HepG2 (cell line): ENCODE measurements around the gene MICALL2. TPM values are rescaled to one million over a fixed set of nuclear protein-coding genes. Genes with fewer than 3 reads are reported as not detected.

Experiments used
- ATAC-seq: fragments of 200-7000 bp; cut with Tn5 transposase; 3 replicates; pipeline ENCODE4 v1.9.1; 2020; ENCODE audit warnings: mild to moderate bottlenecking, moderate library complexity
- BruUV-seq: library from RNA; stranded (reverse); fragments of 400-500 nt; replicated peaks from 2 replicates; lab custom pipeline; 2021; lab: Mats Ljungman, UMichigan
- CTCF ChIA-PET: fragments of 300-600 bp; formaldehyde crosslinking; extraction: SDS; loops from one replicate; lab custom pipeline; 2021; ENCODE audit warnings: low total read pairs, inconsistent platforms, low intra/inter-chr PET ratio; lab: Yijun Ruan, JAX
- POLR2A ChIA-PET: fragments of 350-600 bp; sonication (Branson Sonifier 250); formaldehyde crosslinking; loops from one replicate; lab custom pipeline; 2020; ENCODE audit warnings: antibody characterized with exemption, inconsistent platforms; lab: Yijun Ruan, JAX
- DNase-seq: peaks from one replicate; pipeline ENCODE4 v3.0.0-alpha.2; 2015; ENCODE audit warnings: low spot score
- FAIRE-seq: peaks from 3 replicates; lab custom pipeline; 2011; peaks lifted over from hg19 to GRCh38; lab: Jason Lieb, UNC
- H2AFZ ChIP-seq: one replicate; pipeline ENCODE4 v1.6.1; 2011; ENCODE audit warnings: low read length, inconsistent platforms
- H3K27ac ChIP-seq: fragments of 300-600 bp; 3 replicates; pipeline ENCODE4 v1.8.0; 2011; ENCODE audit warnings: mixed run types, mild to moderate bottlenecking, mixed read lengths, low read length, inconsistent platforms; ENCODE audit not compliant: insufficient read depth; ENCODE audit errors: extremely low read length
- H3K27me3 ChIP-seq, 2 experiments: fragments of 200-600 bp in 1 of 2; 2 replicates in 1 of 2; 3 replicates in 1 of 2; pipeline versions ENCODE4 v1.6.0 to v1.8.0; 2011; ENCODE audit warnings: low read length in 2 of 2, mild to moderate bottlenecking in 2 of 2, moderate library complexity in 2 of 2, inconsistent platforms in 1 of 2; ENCODE audit not compliant: insufficient read depth in 2 of 2, control insufficient read depth in 1 of 2
- H3K36me3 ChIP-seq, 2 experiments: fragments of 200-600 bp in 1 of 2; replicated peaks in 1 of 2; 2 replicates in 1 of 2; 3 replicates in 1 of 2; pipeline versions ENCODE4 v1.5.1 to v1.8.0; 2011; ENCODE audit warnings: low read length in 2 of 2, inconsistent platforms in 1 of 2; ENCODE audit not compliant: insufficient read depth in 2 of 2, control insufficient read depth in 1 of 2
- H3K4me1 ChIP-seq: 2 replicates; pipeline ENCODE4 v1.5.1; 2012; ENCODE audit warnings: low read length, inconsistent platforms; ENCODE audit not compliant: insufficient read depth
- H3K4me2 ChIP-seq: 2 replicates; pipeline ENCODE4 v1.6.0; 2011; ENCODE audit warnings: low read depth, low read length, inconsistent platforms
- H3K4me3 ChIP-seq, 3 experiments: fragments of 200-600 bp in 1 of 3; sonication (generic), shearing (Covaris generic) in 1 of 3; replicated peaks in 1 of 3; 2 replicates each; pipeline ENCODE4 v1.5.1; 2011 to 2016; ENCODE audit warnings: low read length in 3 of 3, inconsistent platforms in 2 of 3, low read depth in 2 of 3, mild to moderate bottlenecking in 2 of 3, control low read depth in 1 of 3, mixed read lengths in 1 of 3; ENCODE audit not compliant: insufficient read depth in 1 of 3
- H3K79me2 ChIP-seq: one replicate; pipeline ENCODE4 v1.6.1; 2011; ENCODE audit warnings: low read length, inconsistent platforms; ENCODE audit not compliant: insufficient read depth
- H3K9ac ChIP-seq: 2 replicates; pipeline ENCODE4 v1.6.0; 2011; ENCODE audit warnings: mild to moderate bottlenecking, low read depth, low read length, inconsistent platforms; ENCODE audit not compliant: insufficient read depth
- H3K9me3 ChIP-seq: 2 replicates; pipeline ENCODE4 v1.5.1; 2012; ENCODE audit warnings: mild to moderate bottlenecking, low read length
- H4K20me1 ChIP-seq: 2 replicates; pipeline ENCODE4 v1.6.0; 2011; ENCODE audit warnings: inconsistent platforms, mild to moderate bottlenecking, low read length, moderate library complexity; ENCODE audit not compliant: insufficient read depth
- ARNT2 ChIP-seq: sonication (generic); formaldehyde crosslinking; IDR thresholded peaks from 2 replicates; pipeline ENCODE4 v1.8.0; 2022; ENCODE audit warnings: mild to moderate bottlenecking, low read depth, missing genetic modification reagents, moderate library complexity
- KDM5A ChIP-seq: fragments of 200-600 bp; sonication (generic); IDR thresholded peaks from 2 replicates; pipeline ENCODE4 v1.7.0; 2018; ENCODE audit warnings: antibody characterized with exemption, mild to moderate bottlenecking, low read length, borderline replicate concordance
- MAFK ChIP-seq, 2 experiments: IDR thresholded peaks in 1 of 2; conservative IDR thresholded peaks in 1 of 2; 2 replicates each; pipeline ENCODE4 v1.6.1; 2011; ENCODE audit warnings: improper control_type of control experiment in 2 of 2, low read length in 2 of 2
- MED13 ChIP-seq: sonication (generic); formaldehyde crosslinking; IDR thresholded peaks from 2 replicates; pipeline ENCODE4 v1.5.0; 2020; ENCODE audit warnings: missing genetic modification reagents
- PHF20 ChIP-seq: sonication (generic); formaldehyde crosslinking; IDR thresholded peaks from 2 replicates; pipeline ENCODE4 v1.5.0; 2020; ENCODE audit warnings: mild to moderate bottlenecking, missing genetic modification reagents
- ZBTB20 ChIP-seq: sonication (generic); formaldehyde crosslinking; IDR thresholded peaks from 2 replicates; pipeline ENCODE4 v1.8.1; 2023; ENCODE audit warnings: missing genetic modification reagents, low read depth, mild to moderate bottlenecking, borderline replicate concordance
- ZNF431 ChIP-seq: sonication (generic); formaldehyde crosslinking; IDR thresholded peaks from 2 replicates; pipeline ENCODE4 v1.9.0; 2022; ENCODE audit warnings: missing genetic modification reagents, low read depth, mild to moderate bottlenecking, borderline replicate concordance
- ZNF460 ChIP-seq: sonication (generic); formaldehyde crosslinking; IDR thresholded peaks from 2 replicates; pipeline ENCODE4 v1.5.1; 2020; ENCODE audit warnings: missing genetic modification reagents, mild to moderate bottlenecking, borderline replicate concordance
- WGBS: methylation state at CpG from one replicate; pipeline ENCODE4 v1.1.6; 2017; ENCODE audit warnings: low lambda C conversion rate; 5-methylcytosine and 5-hydroxymethylcytosine counted together
- in situ Hi-C: cut with HindIII; loops from 2 replicates; pipeline ENCODE4 v1.10.0; 2017; ENCODE audit warnings: low pct_unique_long_range_greater_than_20kb; ENCODE audit not compliant: extremely low pct_ligation_motif_present
- intact Hi-C: fragments of 100-400 bp; cut with micrococcal nuclease; formaldehyde crosslinking; loops from one replicate; pipeline ENCODE4 v1.10.0; 2022; ENCODE audit not compliant: unreplicated experiment
- polyA plus RNA-seq, 8 experiments: library from polyadenylated mRNA; depleted of rRNA in 3 of 8; stranded (reverse) in 7 of 8; unstranded in 1 of 8; fragments of >200 nt; fragmentation: Illumina TruSeq in 4 of 8; extraction: Trizol in 4 of 8; gene quantifications; 2 replicates each; pipeline versions ENCODE4 v1.2.1 to v1.2.3, GENCODE V29; 2011 to 2016; ENCODE audit warnings: low read depth in 4 of 8, missing spikeins in 1 of 8, mixed read lengths in 1 of 8; ENCODE audit not compliant: insufficient read depth in 1 of 8
- total RNA-seq, 5 experiments: library from RNA; depleted of rRNA; stranded (reverse); fragments of >200 nt; fragmentation: Illumina TruSeq; extraction: Trizol; gene quantifications; 2 replicates each; pipeline ENCODE4 v1.2.3, GENCODE V29; 2016; ENCODE audit warnings: low read depth in 1 of 5
- TF ChIP-seq, protein P1 (sequence below): sonication (generic); formaldehyde crosslinking; IDR thresholded peaks from 2 replicates; pipeline ENCODE4 v1.4.0; 2020; ENCODE audit warnings: missing genetic modification reagents
- TF ChIP-seq, protein P2 (sequence below): IDR thresholded peaks from 2 replicates; pipeline ENCODE4 v1.6.1; 2016; ENCODE audit warnings: low read depth, control low read depth

Gene MICALL2
- total and polyA plus RNA-seq, 2 of the 13 experiments (the other 11 are each of a cell fraction or from before 2014, with no cell fraction given) = 5.8 to 12.4 TPM

DNA sequence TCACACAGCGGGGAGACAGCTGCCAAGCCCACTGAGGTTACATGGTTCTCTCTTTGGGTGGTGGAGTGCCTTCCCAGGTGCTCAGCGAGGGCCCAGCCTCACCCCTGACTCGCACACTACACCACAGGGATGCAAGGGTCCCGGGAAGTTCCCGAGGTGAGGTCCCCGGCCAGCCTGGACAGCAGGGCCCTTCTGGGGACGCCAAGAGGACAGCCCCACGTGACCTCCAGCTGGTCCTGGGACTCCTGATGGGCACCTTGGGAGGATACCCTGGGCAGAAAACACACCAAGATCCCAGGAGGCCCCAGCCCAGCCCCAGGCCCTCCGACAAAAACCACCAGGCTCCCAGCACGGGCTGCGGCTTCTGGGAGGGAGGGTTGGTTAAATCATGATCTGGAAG, 8.3 kb downstream of the MICALL2 start:
- peaks cover 7% of the 10 kb centered on the region for H3K79me2 ChIP-seq
- ChIA-PET POLR2A (no interaction called here), CTCF (no interaction called here)
- DNase-seq (no peak), FAIRE-seq (no peak), ATAC-seq (no peak)
- H3K9me3 ChIP-seq = no peaks in the 10 kb centered on the region
- peaks cover 38% of the 10 kb centered on the region for H3K4me1 ChIP-seq
- H2AFZ ChIP-seq = no peak overlapping the region
- intact Hi-C loops = no loop called here
- BruUV-seq = no TSS peak
- H3K4me3 ChIP-seq = no peak overlapping the region
- H3K27me3 ChIP-seq = no peaks in the 10 kb centered on the region; a peak in 1 of 5 replicates
- H3K27ac ChIP-seq = no peak overlapping the region
- H4K20me1 ChIP-seq = no peaks in the 10 kb centered on the region
- TF ChIP-seq ZNF431 (CRISPR knock-in tag) (no peak), PHF20 (CRISPR knock-in tag) (no peak), KDM5A (no peak), ARNT2 (CRISPR knock-in tag) (no peak), ZBTB20 (no peak), ZNF460 (no peak), MED13 (CRISPR knock-in tag) (no peak), MAFK (conservative IDR thresholded peaks at IDR 0.05 in 1 of 2, IDR thresholded peaks at IDR 0.05 in 1 of 2; ENCODE audit: low read length in 2 of 2) (no peak)
- TF ChIP-seq, protein P1, sequence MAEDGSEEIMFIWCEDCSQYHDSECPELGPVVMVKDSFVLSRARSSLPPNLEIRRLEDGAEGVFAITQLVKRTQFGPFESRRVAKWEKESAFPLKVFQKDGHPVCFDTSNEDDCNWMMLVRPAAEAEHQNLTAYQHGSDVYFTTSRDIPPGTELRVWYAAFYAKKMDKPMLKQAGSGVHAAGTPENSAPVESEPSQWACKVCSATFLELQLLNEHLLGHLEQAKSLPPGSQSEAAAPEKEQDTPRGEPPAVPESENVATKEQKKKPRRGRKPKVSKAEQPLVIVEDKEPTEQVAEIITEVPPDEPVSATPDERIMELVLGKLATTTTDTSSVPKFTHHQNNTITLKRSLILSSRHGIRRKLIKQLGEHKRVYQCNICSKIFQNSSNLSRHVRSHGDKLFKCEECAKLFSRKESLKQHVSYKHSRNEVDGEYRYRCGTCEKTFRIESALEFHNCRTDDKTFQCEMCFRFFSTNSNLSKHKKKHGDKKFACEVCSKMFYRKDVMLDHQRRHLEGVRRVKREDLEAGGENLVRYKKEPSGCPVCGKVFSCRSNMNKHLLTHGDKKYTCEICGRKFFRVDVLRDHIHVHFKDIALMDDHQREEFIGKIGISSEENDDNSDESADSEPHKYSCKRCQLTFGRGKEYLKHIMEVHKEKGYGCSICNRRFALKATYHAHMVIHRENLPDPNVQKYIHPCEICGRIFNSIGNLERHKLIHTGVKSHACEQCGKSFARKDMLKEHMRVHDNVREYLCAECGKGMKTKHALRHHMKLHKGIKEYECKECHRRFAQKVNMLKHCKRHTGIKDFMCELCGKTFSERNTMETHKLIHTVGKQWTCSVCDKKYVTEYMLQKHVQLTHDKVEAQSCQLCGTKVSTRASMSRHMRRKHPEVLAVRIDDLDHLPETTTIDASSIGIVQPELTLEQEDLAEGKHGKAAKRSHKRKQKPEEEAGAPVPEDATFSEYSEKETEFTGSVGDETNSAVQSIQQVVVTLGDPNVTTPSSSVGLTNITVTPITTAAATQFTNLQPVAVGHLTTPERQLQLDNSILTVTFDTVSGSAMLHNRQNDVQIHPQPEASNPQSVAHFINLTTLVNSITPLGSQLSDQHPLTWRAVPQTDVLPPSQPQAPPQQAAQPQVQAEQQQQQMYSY (CRISPR knock-in tag) = no peak
- TF ChIP-seq, protein P2, sequence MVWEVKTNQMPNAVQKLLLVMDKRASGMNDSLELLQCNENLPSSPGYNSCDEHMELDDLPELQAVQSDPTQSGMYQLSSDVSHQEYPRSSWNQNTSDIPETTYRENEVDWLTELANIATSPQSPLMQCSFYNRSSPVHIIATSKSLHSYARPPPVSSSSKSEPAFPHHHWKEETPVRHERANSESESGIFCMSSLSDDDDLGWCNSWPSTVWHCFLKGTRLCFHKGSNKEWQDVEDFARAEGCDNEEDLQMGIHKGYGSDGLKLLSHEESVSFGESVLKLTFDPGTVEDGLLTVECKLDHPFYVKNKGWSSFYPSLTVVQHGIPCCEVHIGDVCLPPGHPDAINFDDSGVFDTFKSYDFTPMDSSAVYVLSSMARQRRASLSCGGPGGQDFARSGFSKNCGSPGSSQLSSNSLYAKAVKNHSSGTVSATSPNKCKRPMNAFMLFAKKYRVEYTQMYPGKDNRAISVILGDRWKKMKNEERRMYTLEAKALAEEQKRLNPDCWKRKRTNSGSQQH (CRISPR knock-in tag) = no peak
- no peaks in the 10 kb centered on the region; a peak in 1 of 5 replicates for H3K36me3 ChIP-seq
- WGBS = 96% methylated on average over 6 of the region's 11 CpGs
- in situ Hi-C loops = no loop called here
- no peak overlapping the region for H3K9ac ChIP-seq
- no peak overlapping the region for H3K4me2 ChIP-seq
